Esophagus squamous epithelium (tissue), 5 donors: ENCODE results near the gene COPS6. TPM values are rescaled to one million over a fixed set of nuclear protein-coding genes. Genes with fewer than 3 reads are reported as not detected.

Experiments used
- DNase-seq: peaks from one replicate; lab custom pipeline; 2025; lab: John Stamatoyannopoulos, UW
- H3K27ac ChIP-seq, 4 donors: fragments of 200-600 bp; sonication (generic); one replicate each; pipeline ENCODE4 v1.5.1; 2016 to 2019; ENCODE audit warnings: mild to moderate bottlenecking in 1 of 4
- H3K27me3 ChIP-seq, 4 donors: fragments of 200-600 bp; sonication (generic); 1 replicate in 3 of 4; 2 replicates in 1 of 4; pipeline versions ENCODE4 v1.5.1 to v1.6.0; 2017 to 2021; ENCODE audit warnings: antibody characterized with exemption in 1 of 4
- H3K36me3 ChIP-seq, 3 donors: fragments of 200-600 bp; sonication (generic); one replicate each; pipeline ENCODE4 v1.5.1; 2016 to 2019
- H3K4me1 ChIP-seq, 3 donors: fragments of 200-600 bp; sonication (generic); one replicate each; pipeline ENCODE4 v1.5.1; 2017 to 2019
- H3K4me3 ChIP-seq, 4 donors: fragments of 200-600 bp; sonication (generic); 1 replicate in 3 of 4; 2 replicates in 1 of 4; pipeline ENCODE4 v1.5.1; 2016 to 2019; ENCODE audit warnings: mild to moderate bottlenecking in 2 of 4, moderate library complexity in 1 of 4
- H3K9me3 ChIP-seq, 3 donors: fragments of 200-600 bp; sonication (generic); one replicate each; pipeline ENCODE4 v1.5.1; 2016 to 2019
- POLR2A ChIP-seq, 4 donors: fragments of 450-650 bp; IDR thresholded peaks; one replicate each; pipeline ENCODE4 v1.6.1; 2017; ENCODE audit warnings: antibody characterized with exemption in 4 of 4, mild to moderate bottlenecking in 4 of 4, moderate library complexity in 3 of 4
- WGBS, 2 donors: methylation state at CpG; one replicate each; pipeline ENCODE4 v1.1.5; 2018; 5-methylcytosine and 5-hydroxymethylcytosine counted together
- intact Hi-C: fragments of 100-400 bp; cut with DNase I; formaldehyde crosslinking; loops from one replicate; pipeline ENCODE4 v1.15.0; 2022
- small RNA-seq, 4 donors: library from RNA; depleted of rRNA; stranded (forward); fragments of <200 nt; gene quantifications; one replicate each; pipeline ENCODE3, GENCODE V24; 2016
- total RNA-seq, 4 donors: library from RNA; depleted of rRNA; stranded (reverse); fragments of >200 nt; gene quantifications; one replicate each; pipeline ENCODE4 v1.1.0, GENCODE V29; 2016
- TF ChIP-seq, protein P1 (sequence below), 6 experiments: fragments of 450-650 bp in 4 of 6; fragments of 200-600 bp in 2 of 6; sonication (generic) in 2 of 6; IDR thresholded peaks; one replicate each; pipeline ENCODE4 v1.5.1; 2016 to 2019; ENCODE audit warnings: antibody characterized with exemption in 6 of 6, mild to moderate bottlenecking in 4 of 6, moderate library complexity in 4 of 6
- donor health status: DM: yes; HTN: yes; CAD: no.

The COPS6 gene
- total RNA-seq, 4 donors from 2014 or later, result 50.6 to 68.0 (median 62.2) TPM

DNA sequence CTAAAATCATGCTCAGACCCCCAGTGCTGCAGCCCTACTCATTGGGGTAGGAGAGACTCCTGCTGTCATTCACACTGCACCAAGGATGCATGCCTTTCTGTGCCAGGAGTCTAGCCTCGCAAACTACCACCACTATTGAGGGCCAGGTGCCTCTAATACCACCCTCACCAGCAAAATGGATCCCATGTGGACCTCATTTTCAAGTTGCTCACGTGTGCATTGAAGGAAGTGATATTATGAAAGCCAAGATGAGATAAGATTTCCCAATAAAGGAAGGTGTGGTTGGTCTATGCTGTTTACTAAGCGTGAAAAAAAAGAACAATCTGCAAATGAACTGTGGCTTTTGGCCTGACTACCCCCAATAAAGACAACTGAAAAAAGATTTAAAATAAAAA, 52.8 kb downstream of the COPS6 start:
- DNase-seq, result no peak
- intact Hi-C loops, result no loop called here

More for the DNA sequence above, 52.8 kb downstream of the COPS6 start:
- H3K4me3 ChIP-seq, result no peak overlapping the region
- TF ChIP-seq, protein P1, sequence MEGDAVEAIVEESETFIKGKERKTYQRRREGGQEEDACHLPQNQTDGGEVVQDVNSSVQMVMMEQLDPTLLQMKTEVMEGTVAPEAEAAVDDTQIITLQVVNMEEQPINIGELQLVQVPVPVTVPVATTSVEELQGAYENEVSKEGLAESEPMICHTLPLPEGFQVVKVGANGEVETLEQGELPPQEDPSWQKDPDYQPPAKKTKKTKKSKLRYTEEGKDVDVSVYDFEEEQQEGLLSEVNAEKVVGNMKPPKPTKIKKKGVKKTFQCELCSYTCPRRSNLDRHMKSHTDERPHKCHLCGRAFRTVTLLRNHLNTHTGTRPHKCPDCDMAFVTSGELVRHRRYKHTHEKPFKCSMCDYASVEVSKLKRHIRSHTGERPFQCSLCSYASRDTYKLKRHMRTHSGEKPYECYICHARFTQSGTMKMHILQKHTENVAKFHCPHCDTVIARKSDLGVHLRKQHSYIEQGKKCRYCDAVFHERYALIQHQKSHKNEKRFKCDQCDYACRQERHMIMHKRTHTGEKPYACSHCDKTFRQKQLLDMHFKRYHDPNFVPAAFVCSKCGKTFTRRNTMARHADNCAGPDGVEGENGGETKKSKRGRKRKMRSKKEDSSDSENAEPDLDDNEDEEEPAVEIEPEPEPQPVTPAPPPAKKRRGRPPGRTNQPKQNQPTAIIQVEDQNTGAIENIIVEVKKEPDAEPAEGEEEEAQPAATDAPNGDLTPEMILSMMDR (IDR thresholded peaks at IDR 0.05), result no peak
- no peak for TF ChIP-seq POLR2A (IDR thresholded peaks at IDR 0.05)
- H3K36me3 ChIP-seq, result no peaks in the 10 kb centered on the region
- peaks cover 0 to 8% (median 0%) of the 10 kb centered on the region in 4 donors for H3K27me3 ChIP-seq
- H3K4me1 ChIP-seq, result no peaks in the 10 kb centered on the region
- WGBS, 2 donors, result 40 to 51% methylated on average over 3 of the region's 3 CpGs
- no peak overlapping the region for H3K27ac ChIP-seq
- H3K9me3 ChIP-seq, result no peaks in the 10 kb centered on the region

Small RNA genes lying within 50 kb of the gene (small RNA-seq; reads per million reads assigned to genes)
- gene MIR106B, result 18.0 to 31.4 (median 24.1) reads per million in 4 donors
- 486 to 753 (median 711) reads per million in 4 donors for gene MIR25
- 74.9 to 172 (median 166) reads per million in 4 donors for gene MIR93

Other genes starting within 250 kb of the COPS6 start
- gene OR2AE1, start 211.9 kb upstream of the COPS6 start, total RNA-seq, result under 1 TPM in 2 of 4 donors, not detected in 2; 0.30 to 0.57 TPM
- gene TRIM4, start 169.4 kb upstream of the COPS6 start, total RNA-seq, result 10 to 100 TPM; 18.3 to 35.7 (median 22.7) TPM
- gene GJC3, start 159.3 kb upstream of the COPS6 start, total RNA-seq, result under 1 TPM in 1 of 4 donors, not detected in 3; 0.26 TPM
- gene AZGP1, start 112.9 kb upstream of the COPS6 start, total RNA-seq, result 10 to 100 TPM in 1 of 4 donors, 1 to 10 TPM in 1, under 1 TPM in 2; 0.19 to 99.9 (median 1.3) TPM
- gene ZKSCAN1, start 73.4 kb upstream of the COPS6 start, total RNA-seq, result 10 to 100 TPM; 18.3 to 38.3 (median 21.9) TPM
- gene ZSCAN21, start 39.2 kb upstream of the COPS6 start, total RNA-seq, result 10 to 100 TPM in 1 of 4 donors, 1 to 10 TPM in 3; 3.7 to 12.0 (median 8.0) TPM
- gene ZNF3, start 7.2 kb upstream of the COPS6 start, total RNA-seq, result 10 to 100 TPM; 10.5 to 22.3 (median 12.2) TPM
- gene MCM7, start 12.4 kb downstream of the COPS6 start, total RNA-seq, result 10 to 100 TPM; 31.8 to 67.3 (median 63.1) TPM
- 10 to 100 TPM in 2 of 4 donors, 1 to 10 TPM in 2; 8.1 to 26.1 (median 9.9) TPM for gene AP4M1, start 12.7 kb downstream of the COPS6 start, total RNA-seq
- gene TAF6, start 30.4 kb downstream of the COPS6 start, total RNA-seq, result 10 to 100 TPM; 24.4 to 40.6 (median 30.5) TPM
- gene CNPY4, start 30.7 kb downstream of the COPS6 start, total RNA-seq, result 1 to 10 TPM in 3 of 4 donors, under 1 TPM in 1; 0.87 to 5.3 (median 3.1) TPM
- 1 to 10 TPM; 2.1 to 6.7 (median 2.9) TPM for gene MBLAC1, start 38.0 kb downstream of the COPS6 start, total RNA-seq
- gene LAMTOR4, start 59.9 kb downstream of the COPS6 start, total RNA-seq, result 100 to 1,000 TPM in 1 of 4 donors, 10 to 100 TPM in 3; 71.8 to 138 (median 86.7) TPM
- 10 to 100 TPM in 3 of 4 donors, 1 to 10 TPM in 1; 9.3 to 20.2 (median 13.1) TPM for gene TRAPPC14, start 69.8 kb downstream of the COPS6 start, total RNA-seq
- gene GAL3ST4, start 79.6 kb downstream of the COPS6 start, total RNA-seq, result 1 to 10 TPM; 2.5 to 7.5 (median 5.3) TPM
- 1 to 10 TPM in 1 of 4 donors, under 1 TPM in 2, not detected in 1; 0.57 to 1.4 (median 0.83) TPM for gene GPC2, start 88.4 kb downstream of the COPS6 start, total RNA-seq
- gene STAG3, start 88.9 kb downstream of the COPS6 start, total RNA-seq, result under 1 TPM in 2 of 4 donors, not detected in 2; 0.40 to 0.95 TPM
- under 1 TPM; 0.26 to 0.99 (median 0.67) TPM for gene PVRIG, start 131.0 kb downstream of the COPS6 start, total RNA-seq
- not detected for gene SPDYE3, start 218.7 kb downstream of the COPS6 start, total RNA-seq